ENCODE results near the gene MMD.

The MMD gene

GRCh38 chr17:55430541-55431288, 9.1 kb upstream of the MMD start:
- DNase-seq (ENCODE audit: low read depth in 1 of 2, low spot score in 1 of 2), result no peak
- Histone ChIP-seq H3K27ac (replicated peaks) (no peak overlapping the region), H3K4me3 (replicated peaks; ENCODE audit: insufficient read depth, low read length) (no peak overlapping the region)

GRCh38 chr17:55427587-55427882, 5.9 kb upstream of the MMD start:
- no peak for DNase-seq (ENCODE audit: low read depth in 1 of 2, low spot score in 1 of 2)
- H3K27ac ChIP-seq (replicated peaks), result no peak overlapping the region
- H3K27me3 ChIP-seq (ENCODE audit: insufficient read depth, poor library complexity, severe bottlenecking), result peaks cover 2% of the 10 kb centered on the region
- TF ChIP-seq CTCF (IDR thresholded peaks at IDR 0.05; ENCODE audit: insufficient read depth, low read length) (no peak), REST (IDR thresholded peaks at IDR 0.05; ENCODE audit: insufficient replicate concordance, low read depth) (no peak), POLR2AphosphoS5 (IDR thresholded peaks at IDR 0.05; ENCODE audit: low read depth) (no peak), SPI1 (IDR thresholded peaks at IDR 0.05; ENCODE audit: borderline replicate concordance, low read depth) (no peak), GABPA (IDR thresholded peaks at IDR 0.05; ENCODE audit: low read depth) (no peak)
- H3K4me3 ChIP-seq (replicated peaks; ENCODE audit: insufficient read depth, low read length), result no peak overlapping the region

More at GRCh38 chr17:55430541-55431288, 9.1 kb upstream of the MMD start:
- no peaks in the 10 kb centered on the region for H3K27me3 ChIP-seq (ENCODE audit: insufficient read depth, poor library complexity, severe bottlenecking)
- no peak for TF ChIP-seq CTCF (IDR thresholded peaks at IDR 0.05; ENCODE audit: insufficient read depth, low read length)

GRCh38 chr17:55426851-55427586, 5.4 kb upstream of the MMD start:
- H3K27ac ChIP-seq (replicated peaks), result no peak overlapping the region
- DNase-seq (ENCODE audit: low read depth in 1 of 2, low spot score in 1 of 2), result no peak
- peaks cover 2% of the 10 kb centered on the region for H3K27me3 ChIP-seq (ENCODE audit: insufficient read depth, poor library complexity, severe bottlenecking)
- TF ChIP-seq GABPA (IDR thresholded peaks at IDR 0.05; ENCODE audit: low read depth), result no peak
- no peak for TF ChIP-seq SPI1 (IDR thresholded peaks at IDR 0.05; ENCODE audit: borderline replicate concordance, low read depth)
- no peak for TF ChIP-seq POLR2AphosphoS5 (IDR thresholded peaks at IDR 0.05; ENCODE audit: low read depth)
- TF ChIP-seq REST (IDR thresholded peaks at IDR 0.05; ENCODE audit: insufficient replicate concordance, low read depth), result no peak
- no peak for TF ChIP-seq CTCF (IDR thresholded peaks at IDR 0.05; ENCODE audit: insufficient read depth, low read length)
- no peak overlapping the region for H3K4me3 ChIP-seq (replicated peaks; ENCODE audit: insufficient read depth, low read length)

All from HL-60 (cell line).